Measurements from ENCODE around the gene PSME3. TPM values are rescaled to one million over a fixed set of nuclear protein-coding genes. Genes with fewer than 3 reads are reported as not detected.
"Not testable (repeated sequence)": the region's sequence is repeated elsewhere in the genome, so short reads cannot be mapped to it uniquely, and the experiment has no call there.

PSME3 gene
- total RNA-seq, 1 experiment from 2014 or later, result 73.4 TPM

DNA sequence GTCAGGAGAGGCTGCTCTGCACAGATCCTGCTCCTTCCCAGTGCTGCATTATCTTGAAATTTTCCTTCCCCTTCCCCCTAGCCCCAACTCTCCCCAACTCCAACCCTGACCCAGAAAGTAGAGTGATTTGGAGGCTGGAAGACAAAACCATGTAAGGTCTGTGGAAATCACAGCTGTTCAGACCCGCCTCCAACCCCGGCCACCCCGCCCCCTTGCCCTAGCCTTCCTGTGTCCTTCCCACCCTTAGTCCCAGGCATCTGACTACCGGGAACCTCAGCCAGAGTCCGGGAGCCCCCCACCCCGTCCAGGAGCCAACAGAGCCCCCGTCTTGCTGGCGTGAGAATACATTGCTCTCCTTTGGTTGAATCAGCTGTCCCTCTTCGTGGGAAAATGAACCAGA, 17.8 kb downstream of the PSME3 start, which contains the start of gene AOC3:
Gene AOC3, plus strand, starts transcription at position 246 of the 400 bp plus-strand sequence. Its CDS starts 145 bp downstream, at position 391.
- H3K9ac ChIP-seq (ENCODE audit: low read length), result no peak within 1 kb of the TSS
- no peak within 1 kb of the TSS for H3K4me2 ChIP-seq (ENCODE audit: low read depth, low read length, poor library complexity, severe bottlenecking)

DNA sequence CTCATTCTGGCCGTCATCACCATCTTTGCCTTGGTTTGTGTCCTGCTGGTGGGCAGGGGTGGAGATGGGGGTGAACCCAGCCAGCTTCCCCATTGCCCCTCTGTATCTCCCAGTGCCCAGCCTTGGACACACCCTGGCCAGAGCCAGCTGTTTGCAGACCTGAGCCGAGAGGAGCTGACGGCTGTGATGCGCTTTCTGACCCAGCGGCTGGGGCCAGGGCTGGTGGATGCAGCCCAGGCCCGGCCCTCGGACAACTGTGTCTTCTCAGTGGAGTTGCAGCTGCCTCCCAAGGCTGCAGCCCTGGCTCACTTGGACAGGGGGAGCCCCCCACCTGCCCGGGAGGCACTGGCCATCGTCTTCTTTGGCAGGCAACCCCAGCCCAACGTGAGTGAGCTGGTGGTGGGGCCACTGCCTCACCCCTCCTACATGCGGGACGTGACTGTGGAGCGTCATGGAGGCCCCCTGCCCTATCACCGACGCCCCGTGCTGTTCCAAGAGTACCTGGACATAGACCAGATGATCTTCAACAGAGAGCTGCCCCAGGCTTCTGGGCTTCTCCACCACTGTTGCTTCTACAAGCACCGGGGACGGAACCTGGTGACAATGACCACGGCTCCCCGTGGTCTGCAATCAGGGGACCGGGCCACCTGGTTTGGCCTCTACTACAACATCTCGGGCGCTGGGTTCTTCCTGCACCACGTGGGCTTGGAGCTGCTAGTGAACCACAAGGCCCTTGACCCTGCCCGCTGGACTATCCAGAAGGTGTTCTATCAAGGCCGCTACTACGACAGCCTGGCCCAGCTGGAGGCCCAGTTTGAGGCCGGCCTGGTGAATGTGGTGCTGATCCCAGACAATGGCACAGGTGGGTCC, 18.4 kb downstream of the PSME3 start:
- not testable (repeated sequence) for H3K4me2 ChIP-seq (ENCODE audit: low read depth, low read length, poor library complexity, severe bottlenecking); H3K9ac ChIP-seq (ENCODE audit: low read length); H3K79me2 ChIP-seq (ENCODE audit: low read length)

More for the DNA sequence above, 17.8 kb downstream of the PSME3 start, which contains the start of gene AOC3:
- Histone ChIP-seq H3K36me3 (ENCODE audit: insufficient read depth, low read length) (no peaks in the 10 kb centered on the region), H4K20me1 (ENCODE audit: insufficient read depth, low read depth, low read length) (peaks cover 4% of the 10 kb centered on the region; the same call in 1 of the 2 replicates), H3K4me1 (ENCODE audit: low read length) (no peaks in the 10 kb centered on the region), H3K4me3 (ENCODE audit: low read length) (no peak within 1 kb of the TSS), H3K9me3 (ENCODE audit: low read length) (no peaks in the 10 kb centered on the region), H3K27me3 (ENCODE audit: low read length) (no peaks in the 10 kb centered on the region), H2AFZ (ENCODE audit: low read length) (no peak within 1 kb of the TSS), H3K79me2 (ENCODE audit: low read length) (no peaks in the 10 kb centered on the region), H3K27ac (ENCODE audit: low read length) (no peak within 1 kb of the TSS), H3K9me2 (replicated peaks; ENCODE audit: insufficient read depth, low read length) (no peaks in the 10 kb centered on the region)
- DNase-seq, result no peak

DNA sequence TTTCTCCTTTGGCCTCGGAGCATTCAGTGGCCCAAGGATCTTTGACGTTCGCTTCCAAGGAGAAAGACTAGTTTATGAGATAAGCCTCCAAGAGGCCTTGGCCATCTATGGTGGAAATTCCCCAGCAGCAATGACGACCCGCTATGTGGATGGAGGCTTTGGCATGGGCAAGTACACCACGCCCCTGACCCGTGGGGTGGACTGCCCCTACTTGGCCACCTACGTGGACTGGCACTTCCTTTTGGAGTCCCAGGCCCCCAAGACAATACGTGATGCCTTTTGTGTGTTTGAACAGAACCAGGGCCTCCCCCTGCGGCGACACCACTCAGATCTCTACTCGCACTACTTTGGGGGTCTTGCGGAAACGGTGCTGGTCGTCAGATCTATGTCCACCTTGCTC, 19.2 kb downstream of the PSME3 start:
- Histone ChIP-seq H3K36me3 (ENCODE audit: insufficient read depth, low read length) (no peaks in the 10 kb centered on the region), H3K4me3 (ENCODE audit: low read length) (no peak overlapping the region), H3K79me2 (ENCODE audit: low read length) (no peaks in the 10 kb centered on the region), H3K27ac (ENCODE audit: low read length) (no peak overlapping the region), H3K9ac (ENCODE audit: low read length) (no peak overlapping the region), H3K9me3 (ENCODE audit: low read length) (no peaks in the 10 kb centered on the region), H3K4me1 (ENCODE audit: low read length) (no peaks in the 10 kb centered on the region), H3K27me3 (ENCODE audit: low read length) (no peaks in the 10 kb centered on the region), H3K4me2 (ENCODE audit: low read depth, low read length, poor library complexity, severe bottlenecking) (no peak overlapping the region), H4K20me1 (ENCODE audit: insufficient read depth, low read depth, low read length) (peaks cover 4% of the 10 kb centered on the region; the same call in 1 of the 2 replicates), H3K9me2 (replicated peaks; ENCODE audit: insufficient read depth, low read length) (no peaks in the 10 kb centered on the region), H2AFZ (ENCODE audit: low read length) (no peak overlapping the region)
- DNase-seq, result no peak

More for the DNA sequence above, 18.4 kb downstream of the PSME3 start:
- not testable (repeated sequence) for DNase-seq; H3K27ac ChIP-seq (ENCODE audit: low read length); H3K36me3 ChIP-seq (ENCODE audit: insufficient read depth, low read length); H3K4me1 ChIP-seq (ENCODE audit: low read length); H3K9me3 ChIP-seq (ENCODE audit: low read length); H3K27me3 ChIP-seq (ENCODE audit: low read length); H4K20me1 ChIP-seq (ENCODE audit: insufficient read depth, low read depth, low read length); H3K9me2 ChIP-seq (replicated peaks; ENCODE audit: insufficient read depth, low read length); H3K4me3 ChIP-seq (ENCODE audit: low read length); H2AFZ ChIP-seq (ENCODE audit: low read length)

DNA sequence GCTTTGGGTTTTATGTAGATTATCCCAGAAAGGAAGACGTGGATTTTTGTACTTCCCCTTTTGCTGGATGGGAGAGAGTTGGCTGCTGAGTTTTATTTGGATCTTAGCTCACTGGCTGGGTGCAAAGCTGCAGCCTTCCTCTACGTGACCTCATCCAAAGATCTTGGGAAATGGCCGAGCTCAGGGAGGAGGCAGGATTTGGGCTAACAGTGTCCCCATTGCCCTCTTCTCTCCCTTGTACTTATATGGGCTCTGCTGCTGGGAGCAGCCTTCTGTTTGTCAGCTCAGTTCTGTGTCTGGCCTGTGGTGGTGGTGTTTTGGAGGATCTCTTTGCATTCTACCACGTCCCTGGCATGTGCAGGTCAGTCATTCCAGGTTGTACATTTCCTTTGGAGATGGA, 19.8 kb downstream of the PSME3 start:
- no peak overlapping the region for H2AFZ ChIP-seq (ENCODE audit: low read length)
- H3K4me2 ChIP-seq (ENCODE audit: low read depth, low read length, poor library complexity, severe bottlenecking), result no peak overlapping the region
- no peaks in the 10 kb centered on the region for H3K9me3 ChIP-seq (ENCODE audit: low read length)
- no peaks in the 10 kb centered on the region for H3K36me3 ChIP-seq (ENCODE audit: insufficient read depth, low read length)
- peaks cover 4% of the 10 kb centered on the region; the same call in 1 of the 2 replicates for H4K20me1 ChIP-seq (ENCODE audit: insufficient read depth, low read depth, low read length)
- H3K4me3 ChIP-seq (ENCODE audit: low read length), result no peak overlapping the region
- no peaks in the 10 kb centered on the region for H3K79me2 ChIP-seq (ENCODE audit: low read length)
- DNase-seq, result no peak
- no peak overlapping the region for H3K27ac ChIP-seq (ENCODE audit: low read length)
- no peaks in the 10 kb centered on the region for H3K27me3 ChIP-seq (ENCODE audit: low read length)
- H3K4me1 ChIP-seq (ENCODE audit: low read length), result no peaks in the 10 kb centered on the region
- no peaks in the 10 kb centered on the region for H3K9me2 ChIP-seq (replicated peaks; ENCODE audit: insufficient read depth, low read length)
- no peak overlapping the region for H3K9ac ChIP-seq (ENCODE audit: low read length)

DNA sequence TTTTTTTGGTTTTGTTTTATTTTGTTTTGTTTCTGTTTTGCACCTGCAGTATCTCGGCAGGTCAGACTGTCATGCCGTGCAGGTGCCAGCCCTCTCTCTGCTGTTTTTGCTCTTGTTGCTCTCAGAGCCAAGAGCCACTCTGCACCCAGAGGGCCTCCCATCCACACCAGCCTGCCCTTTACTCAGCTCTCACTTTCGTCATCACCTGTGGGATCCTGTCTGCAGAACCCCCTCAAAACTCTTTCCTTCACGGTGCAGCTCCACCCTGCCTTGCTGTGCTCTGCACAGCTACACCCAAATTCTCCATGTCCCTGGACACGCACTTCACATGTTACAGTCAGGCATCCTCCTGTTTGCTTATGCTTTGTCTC, 20.4 kb downstream of the PSME3 start:
- H3K9me3 ChIP-seq (ENCODE audit: low read length), result no peaks in the 10 kb centered on the region
- peaks cover 4% of the 10 kb centered on the region; the same call in 1 of the 2 replicates for H4K20me1 ChIP-seq (ENCODE audit: insufficient read depth, low read depth, low read length)
- no peak for DNase-seq
- H3K79me2 ChIP-seq (ENCODE audit: low read length), result no peaks in the 10 kb centered on the region
- no peak overlapping the region for H3K27ac ChIP-seq (ENCODE audit: low read length)
- no peak overlapping the region for H2AFZ ChIP-seq (ENCODE audit: low read length)
- no peak overlapping the region for H3K4me3 ChIP-seq (ENCODE audit: low read length)
- no peaks in the 10 kb centered on the region for H3K4me1 ChIP-seq (ENCODE audit: low read length)
- H3K9ac ChIP-seq (ENCODE audit: low read length), result no peak overlapping the region
- no peaks in the 10 kb centered on the region for H3K36me3 ChIP-seq (ENCODE audit: insufficient read depth, low read length)
- no peak overlapping the region for H3K4me2 ChIP-seq (ENCODE audit: low read depth, low read length, poor library complexity, severe bottlenecking)
- no peaks in the 10 kb centered on the region for H3K9me2 ChIP-seq (replicated peaks; ENCODE audit: insufficient read depth, low read length)
- H3K27me3 ChIP-seq (ENCODE audit: low read length), result no peaks in the 10 kb centered on the region

DNA sequence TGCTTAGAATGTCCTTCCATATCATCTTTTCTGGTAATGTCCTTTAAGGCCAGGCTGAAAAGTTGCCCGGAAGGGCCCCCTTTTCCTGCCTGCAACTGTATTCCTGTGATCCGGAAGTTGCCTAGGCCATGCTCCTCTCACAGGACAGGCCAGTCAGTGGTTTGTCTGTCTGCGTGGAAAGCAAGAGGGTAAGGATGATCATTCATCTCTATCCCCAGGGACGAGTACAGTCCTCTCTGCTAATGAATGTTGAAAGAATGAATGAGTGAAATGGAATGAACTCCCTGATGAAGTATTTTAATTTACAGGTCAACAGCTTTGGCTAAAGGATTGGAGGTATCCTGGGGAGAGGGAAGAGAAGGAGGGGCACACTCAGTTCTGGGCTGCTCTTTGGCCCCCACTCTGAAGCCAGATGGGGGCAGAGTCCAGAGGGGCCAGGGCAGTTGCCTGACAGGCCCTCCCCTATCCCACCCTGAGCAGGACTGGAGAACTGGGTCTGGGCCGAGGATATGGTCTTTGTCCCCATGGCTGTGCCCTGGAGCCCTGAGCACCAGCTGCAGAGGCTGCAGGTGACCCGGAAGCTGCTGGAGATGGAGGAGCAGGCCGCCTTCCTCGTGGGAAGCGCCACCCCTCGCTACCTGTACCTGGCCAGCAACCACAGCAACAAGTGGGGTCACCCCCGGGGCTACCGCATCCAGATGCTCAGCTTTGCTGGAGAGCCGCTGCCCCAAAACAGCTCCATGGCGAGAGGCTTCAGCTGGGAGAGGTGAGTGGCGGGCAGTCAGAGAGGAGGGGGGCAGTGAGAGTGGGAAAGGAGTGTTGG, 21.0 kb downstream of the PSME3 start:
- Histone ChIP-seq H3K9me3 (ENCODE audit: low read length) (no peaks in the 10 kb centered on the region), H2AFZ (ENCODE audit: low read length) (no peak overlapping the region), H4K20me1 (ENCODE audit: insufficient read depth, low read depth, low read length) (peaks cover 3% of the 10 kb centered on the region; the same call in 1 of the 2 replicates), H3K4me2 (ENCODE audit: low read depth, low read length, poor library complexity, severe bottlenecking) (no peak overlapping the region), H3K9me2 (replicated peaks; ENCODE audit: insufficient read depth, low read length) (no peaks in the 10 kb centered on the region), H3K79me2 (ENCODE audit: low read length) (no peaks in the 10 kb centered on the region), H3K27ac (ENCODE audit: low read length) (no peak overlapping the region), H3K4me1 (ENCODE audit: low read length) (no peaks in the 10 kb centered on the region), H3K36me3 (ENCODE audit: insufficient read depth, low read length) (no peaks in the 10 kb centered on the region), H3K4me3 (ENCODE audit: low read length) (no peak overlapping the region), H3K27me3 (ENCODE audit: low read length) (no peaks in the 10 kb centered on the region), H3K9ac (ENCODE audit: low read length) (no peak overlapping the region)
- DNase-seq, result no peak

DNA sequence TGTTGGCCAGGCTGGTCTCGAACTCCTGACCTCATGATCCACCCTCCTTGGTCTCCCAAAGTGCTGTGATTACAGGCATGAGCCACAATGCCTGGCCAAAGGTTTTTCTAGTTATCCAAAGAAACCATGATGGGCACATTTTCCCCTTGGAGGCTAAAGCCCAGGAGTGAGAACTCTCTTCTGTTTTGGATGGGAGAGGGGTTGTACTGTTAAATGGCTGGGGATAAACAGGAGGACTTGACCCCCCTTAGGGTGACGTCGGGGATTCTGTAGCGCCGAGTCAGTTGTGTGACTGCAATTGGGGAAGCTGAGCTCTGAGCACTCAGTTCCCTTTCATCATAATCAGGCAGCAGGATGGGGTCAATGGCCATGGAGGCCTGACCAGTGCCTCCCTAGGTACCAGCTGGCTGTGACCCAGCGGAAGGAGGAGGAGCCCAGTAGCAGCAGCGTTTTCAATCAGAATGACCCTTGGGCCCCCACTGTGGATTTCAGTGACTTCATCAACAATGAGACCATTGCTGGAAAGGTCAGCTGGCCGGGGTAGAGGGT, 21.9 kb downstream of the PSME3 start:
- Histone ChIP-seq H4K20me1 (ENCODE audit: insufficient read depth, low read depth, low read length) (no peaks in the 10 kb centered on the region), H3K9ac (ENCODE audit: low read length) (no peak overlapping the region), H2AFZ (ENCODE audit: low read length) (no peak overlapping the region), H3K36me3 (ENCODE audit: insufficient read depth, low read length) (no peaks in the 10 kb centered on the region), H3K79me2 (ENCODE audit: low read length) (no peaks in the 10 kb centered on the region), H3K4me1 (ENCODE audit: low read length) (no peaks in the 10 kb centered on the region), H3K4me3 (ENCODE audit: low read length) (no peak overlapping the region), H3K4me2 (ENCODE audit: low read depth, low read length, poor library complexity, severe bottlenecking) (no peak overlapping the region), H3K27ac (ENCODE audit: low read length) (no peak overlapping the region), H3K27me3 (ENCODE audit: low read length) (no peaks in the 10 kb centered on the region), H3K9me2 (replicated peaks; ENCODE audit: insufficient read depth, low read length) (no peaks in the 10 kb centered on the region), H3K9me3 (ENCODE audit: low read length) (no peaks in the 10 kb centered on the region)
- no peak for DNase-seq

DNA sequence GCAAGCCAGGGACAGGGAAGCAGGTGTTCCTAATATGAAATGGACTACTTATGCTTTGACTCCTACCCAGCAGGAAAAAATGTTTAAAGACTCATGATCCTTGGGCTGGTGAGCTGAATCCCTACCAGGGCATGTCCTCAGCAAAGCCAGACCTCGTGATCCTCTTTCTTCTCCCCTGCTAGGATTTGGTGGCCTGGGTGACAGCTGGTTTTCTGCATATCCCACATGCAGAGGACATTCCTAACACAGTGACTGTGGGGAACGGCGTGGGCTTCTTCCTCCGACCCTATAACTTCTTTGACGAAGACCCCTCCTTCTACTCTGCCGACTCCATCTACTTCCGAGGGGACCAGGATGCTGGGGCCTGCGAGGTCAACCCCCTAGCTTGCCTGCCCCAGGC, 22.9 kb downstream of the PSME3 start:
- not testable (repeated sequence) for H2AFZ ChIP-seq (ENCODE audit: low read length); H3K4me1 ChIP-seq (ENCODE audit: low read length); H3K9me3 ChIP-seq (ENCODE audit: low read length); H3K4me2 ChIP-seq (ENCODE audit: low read depth, low read length, poor library complexity, severe bottlenecking); H3K27ac ChIP-seq (ENCODE audit: low read length); H3K79me2 ChIP-seq (ENCODE audit: low read length); H3K9ac ChIP-seq (ENCODE audit: low read length); H3K4me3 ChIP-seq (ENCODE audit: low read length); H3K36me3 ChIP-seq (ENCODE audit: insufficient read depth, low read length); H4K20me1 ChIP-seq (ENCODE audit: insufficient read depth, low read depth, low read length); H3K9me2 ChIP-seq (replicated peaks; ENCODE audit: insufficient read depth, low read length); DNase-seq; H3K27me3 ChIP-seq (ENCODE audit: low read length)
